Fibroblast of skin of left biceps (primary cell): ENCODE measurements around the gene NUDT7.

ENCODE experiments used
- DNase-seq, 2 experiments: peaks; one replicate each; pipeline ENCODE4 v3.0.0-alpha.2; 2013; ENCODE audit warnings: low read depth in 2 of 2

Gene NUDT7

GRCh38 chr16:77724174-77724573 is 1.9 kb downstream of the NUDT7 start:
- no peak for DNase-seq

GRCh38 chr16:77729951-77730350 is 7.6 kb downstream of the NUDT7 start:
- no peak for DNase-seq

- DNase-seq, result peak; percentile 9 to 16
These were observed 10.1 kb downstream of the NUDT7 start for GRCh38 chr16:77732241-77732946.

- no peak for DNase-seq
These were observed 14.6 kb downstream of the NUDT7 start for GRCh38 chr16:77736879-77737278.

GRCh38 chr16:77738706-77739558 is 16.6 kb downstream of the NUDT7 start:
- no peak for DNase-seq

GRCh38 chr16:77739559-77739892 is 17.2 kb downstream of the NUDT7 start:
- no peak for DNase-seq

- DNase-seq, result no peak
These were observed 21.8 kb downstream of the NUDT7 start for GRCh38 chr16:77744141-77744540.

GRCh38 chr16:77745972-77746371 is 23.7 kb downstream of the NUDT7 start:
- DNase-seq, result no peak

- no peak for DNase-seq
These were observed 26.2 kb downstream of the NUDT7 start for GRCh38 chr16:77748421-77749005.

GRCh38 chr16:77749415-77749814 is 27.1 kb downstream of the NUDT7 start:
- no peak for DNase-seq

GRCh38 chr16:77758046-77758445 is 35.7 kb downstream of the NUDT7 start:
- no peak for DNase-seq

- DNase-seq, result no peak
These were observed 36.2 kb downstream of the NUDT7 start for GRCh38 chr16:77758508-77758907.

GRCh38 chr16:77759201-77759600 is 36.9 kb downstream of the NUDT7 start:
- DNase-seq, result no peak

- DNase-seq, result no peak
These were observed 37.5 kb downstream of the NUDT7 start for GRCh38 chr16:77759821-77760220.

- no peak for DNase-seq
These were observed 38.5 kb downstream of the NUDT7 start for GRCh38 chr16:77760800-77761199.

- DNase-seq, result no peak
These were observed 38.9 kb downstream of the NUDT7 start for GRCh38 chr16:77761204-77761603.

- no peak for DNase-seq
These were observed 39.9 kb downstream of the NUDT7 start for GRCh38 chr16:77762262-77762661.

GRCh38 chr16:77763994-77764393 is 41.7 kb downstream of the NUDT7 start:
- DNase-seq, result no peak

GRCh38 chr16:77767211-77767610 is 44.9 kb downstream of the NUDT7 start:
- DNase-seq, result no peak

GRCh38 chr16:77767826-77768225 is 45.5 kb downstream of the NUDT7 start:
- no peak for DNase-seq

- no peak for DNase-seq
These were observed 53.9 kb downstream of the NUDT7 start for GRCh38 chr16:77775911-77776909.

GRCh38 chr16:77777745-77778144 is 55.4 kb downstream of the NUDT7 start:
- DNase-seq, result no peak
